Breast epithelium (tissue), 4 donors: ENCODE results near the gene CSNK2A1. TPM values are rescaled to one million over a fixed set of nuclear protein-coding genes. Genes with fewer than 3 reads are reported as not detected.
"Not testable (repeated sequence)": the region's sequence is repeated elsewhere in the genome, so short reads cannot be mapped to it uniquely, and the experiment has no call there.

Experiments used
- DNase-seq, 2 donors: peaks; one replicate each; pipeline ENCODE4 v3.0.0-alpha.2; 2019; ENCODE audit warnings: low spot score in 2 of 2
- H3K27ac ChIP-seq, 2 donors: fragments of 200-600 bp; sonication (generic) in 1 of 2; one replicate each; pipeline ENCODE4 v1.5.1; 2016 to 2019; ENCODE audit warnings: mild to moderate bottlenecking in 1 of 2
- H3K27me3 ChIP-seq, 2 donors: fragments of 200-600 bp; sonication (generic) in 1 of 2; one replicate each; pipeline versions ENCODE4 v1.5.1 to v1.6.0; 2017 to 2019; ENCODE audit warnings: control low read depth in 1 of 2, mild to moderate bottlenecking in 1 of 2
- H3K36me3 ChIP-seq: fragments of 200-600 bp; one replicate; pipeline ENCODE4 v1.5.1; 2019
- H3K4me1 ChIP-seq, 2 donors: fragments of 200-600 bp; sonication (generic); one replicate each; pipeline ENCODE4 v1.5.1; 2016 to 2019; ENCODE audit warnings: control low read depth in 1 of 2
- H3K4me3 ChIP-seq, 3 donors: fragments of 200-600 bp; sonication (generic); 1 replicate in 2 of 3; 2 replicates in 1 of 3; pipeline ENCODE4 v1.5.1; 2016 to 2019; ENCODE audit warnings: mild to moderate bottlenecking in 3 of 3, moderate library complexity in 2 of 3
- H3K9me3 ChIP-seq, 2 donors: fragments of 200-600 bp; sonication (generic) in 1 of 2; one replicate each; pipeline ENCODE4 v1.5.1; 2016 to 2019; ENCODE audit warnings: control low read depth in 1 of 2
- CTCF ChIP-seq, 3 donors: fragments of 450-650 bp; IDR thresholded peaks; one replicate each; pipeline ENCODE4 v1.5.1; 2016 to 2017; ENCODE audit warnings: antibody characterized with exemption in 3 of 3, mild to moderate bottlenecking in 3 of 3, moderate library complexity in 3 of 3
- POLR2A ChIP-seq: fragments of 450-650 bp; IDR thresholded peaks from one replicate; pipeline ENCODE4 v1.6.1; 2016; ENCODE audit warnings: antibody characterized with exemption, mild to moderate bottlenecking, moderate library complexity
- POLR2AphosphoS5 ChIP-seq, 3 donors: sonication (generic); formaldehyde crosslinking; IDR thresholded peaks; one replicate each; pipeline ENCODE4 v1.6.1; 2017; ENCODE audit warnings: antibody characterized with exemption in 3 of 3
- intact Hi-C: fragments of 100-400 bp; cut with DNase I; formaldehyde crosslinking; loops from one replicate; pipeline ENCODE4 v1.15.1; 2023; ENCODE audit warnings: low total_unique reads
- total RNA-seq, 3 donors: library from RNA; depleted of rRNA; stranded (reverse); fragments of >200 nt; gene quantifications; one replicate each; pipeline ENCODE4 v1.1.0, GENCODE V29; 2016

Gene CSNK2A1
- total RNA-seq, 3 donors from 2014 or later: 55.0 to 90.9 (median 77.7) TPM

DNA sequence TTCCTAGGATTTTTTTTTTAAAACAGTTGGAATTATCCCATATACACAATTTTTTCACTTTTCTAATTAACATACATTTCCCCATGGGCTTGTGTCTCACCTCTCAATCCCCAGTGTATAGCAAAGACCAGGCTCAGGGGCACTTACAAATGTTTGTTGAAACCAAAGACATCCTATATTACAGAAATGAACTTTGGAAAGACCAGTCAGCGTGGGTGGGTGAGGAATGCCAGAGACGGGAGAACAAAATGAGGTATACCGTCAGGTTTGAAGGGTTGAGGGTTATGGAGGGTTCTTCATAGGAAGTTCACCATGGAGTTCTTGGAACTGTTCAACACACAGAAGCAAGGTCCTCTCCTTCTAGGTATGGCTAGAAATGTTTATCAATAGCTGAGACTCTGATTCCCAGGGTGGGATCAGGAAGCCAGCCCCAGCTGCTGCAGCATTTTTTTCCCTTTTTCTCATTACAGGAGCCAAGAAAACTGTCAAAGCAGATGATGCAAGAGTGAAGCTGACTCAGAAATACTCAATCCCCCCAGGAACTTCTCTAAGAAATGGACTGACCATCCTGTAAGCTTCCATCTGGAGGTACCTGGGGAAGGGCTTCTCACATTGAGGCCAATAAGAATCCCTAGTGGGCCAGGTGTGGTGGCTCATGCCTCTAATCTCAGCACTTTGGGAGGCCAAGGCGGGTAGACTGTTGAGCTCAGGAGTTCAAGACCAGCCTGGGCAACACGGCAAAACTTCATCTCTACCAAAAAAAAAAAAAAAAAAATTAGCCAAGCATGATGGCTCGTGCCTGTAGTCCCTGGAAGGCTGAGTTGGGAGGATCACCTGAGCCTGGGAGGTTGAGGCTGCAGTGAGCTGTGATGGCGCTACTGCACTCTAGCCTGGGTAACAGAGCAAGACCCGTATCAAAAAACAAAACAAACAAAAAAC lies 65.3 kb downstream of the CSNK2A1 start:
- DNase-seq: no peak
- intact Hi-C loops: no loop called here
- Histone ChIP-seq H3K9me3 (no peaks in the 10 kb centered on the region), H3K36me3 (no peaks in the 10 kb centered on the region), H3K4me1 (no peaks in the 10 kb centered on the region), H3K4me3 (no peak overlapping the region), H3K27ac (no peak overlapping the region), H3K27me3 (no peaks in the 10 kb centered on the region)
- no peak for TF ChIP-seq POLR2A
- TF ChIP-seq POLR2AphosphoS5 (IDR thresholded peaks at IDR 0.05): no peak
- no peak for TF ChIP-seq CTCF (IDR thresholded peaks at IDR 0.05)

DNA sequence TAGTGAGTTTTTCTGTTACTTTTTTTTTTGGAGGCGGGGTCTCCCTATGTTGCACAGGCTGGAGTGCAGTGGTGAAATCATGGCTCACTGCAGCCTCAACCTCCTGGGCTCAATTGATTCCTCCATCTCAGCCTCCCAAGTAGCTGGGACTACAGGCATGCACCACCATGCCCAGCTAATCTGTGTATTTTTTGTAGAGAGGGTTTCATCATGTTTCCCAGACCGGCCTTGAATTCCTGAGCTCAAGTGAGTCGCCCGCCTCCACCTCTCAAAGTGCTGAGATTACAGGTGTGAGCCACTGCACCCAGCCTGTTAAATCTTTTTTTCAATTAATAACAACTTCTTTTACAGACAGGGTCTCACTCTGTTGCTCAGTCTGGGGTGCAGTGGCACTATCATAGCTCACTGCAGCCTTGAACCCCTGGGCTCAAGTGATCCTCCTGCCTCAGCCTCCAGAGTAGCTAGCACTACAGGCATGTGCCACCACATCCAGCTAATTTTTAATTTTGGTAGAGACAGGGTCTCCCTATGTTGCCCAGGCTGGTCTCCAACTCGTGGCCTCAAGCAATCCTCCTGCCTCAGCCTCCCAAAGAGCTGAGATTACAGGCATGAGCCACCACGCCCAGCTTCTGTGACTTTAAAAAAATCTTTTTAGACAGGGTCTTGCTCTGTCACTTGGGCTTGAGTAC lies 66.9 kb downstream of the CSNK2A1 start:
- H3K9me3 ChIP-seq, H3K4me3 ChIP-seq, intact Hi-C loops, H3K27me3 ChIP-seq, DNase-seq, H3K4me1 ChIP-seq, H3K36me3 ChIP-seq, H3K27ac ChIP-seq: not testable (repeated sequence)

DNA sequence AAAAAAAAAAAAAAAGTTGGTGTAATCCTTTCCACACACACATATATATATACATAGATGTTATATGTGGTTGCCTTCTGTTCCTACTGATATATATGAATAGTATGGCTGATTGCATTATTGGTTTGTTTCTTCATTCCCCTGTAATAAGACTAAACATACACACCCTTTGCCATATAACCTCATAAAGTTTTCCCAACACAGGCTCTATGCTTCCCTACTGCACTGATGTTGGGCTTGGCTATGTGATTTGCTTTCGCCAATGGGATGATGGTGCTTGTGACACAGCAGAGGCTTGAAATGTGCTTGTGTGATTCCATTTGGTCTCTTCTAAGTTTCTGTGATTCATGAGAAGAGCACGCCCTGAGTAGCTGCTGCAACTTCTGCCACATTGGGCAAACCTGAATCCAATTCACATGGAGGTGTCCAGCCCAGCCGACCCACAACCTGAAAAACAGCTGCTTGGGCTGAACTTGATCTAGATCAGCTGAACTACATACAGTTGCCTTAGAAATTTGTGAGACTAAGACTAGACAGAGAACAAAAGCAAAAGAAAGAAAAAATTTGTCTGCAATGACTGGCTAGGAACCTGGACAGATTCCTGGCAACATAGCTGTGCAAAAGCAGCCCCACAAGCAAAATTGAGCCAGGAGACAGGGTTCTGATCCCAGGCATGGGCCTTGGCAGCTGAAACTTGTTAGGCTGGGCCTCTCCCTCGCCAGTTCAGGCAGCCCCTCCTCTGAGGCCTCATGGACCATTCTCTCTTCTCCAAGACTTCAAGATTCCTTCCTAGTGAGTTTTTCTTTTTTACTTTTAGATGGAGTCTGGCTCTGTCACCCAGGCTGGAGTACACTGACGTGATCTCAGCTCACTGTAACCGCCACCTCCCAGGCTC lies 67.9 kb downstream of the CSNK2A1 start:
- no peak for DNase-seq
- H3K27ac ChIP-seq: no peak overlapping the region
- no peaks in the 10 kb centered on the region for H3K4me1 ChIP-seq
- intact Hi-C loops: no loop called here
- no peak overlapping the region for H3K4me3 ChIP-seq
- TF ChIP-seq POLR2A: no peak
- TF ChIP-seq CTCF (IDR thresholded peaks at IDR 0.05): no peak
- TF ChIP-seq POLR2AphosphoS5 (IDR thresholded peaks at IDR 0.05): no peak
- H3K36me3 ChIP-seq: no peaks in the 10 kb centered on the region
- no peaks in the 10 kb centered on the region for H3K27me3 ChIP-seq
- H3K9me3 ChIP-seq: no peaks in the 10 kb centered on the region

GRCh38 chr20:474581-474980 lies 69.0 kb downstream of the CSNK2A1 start:
- no peak overlapping the region for H3K4me3 ChIP-seq
- no peak for DNase-seq
- no peaks in the 10 kb centered on the region for H3K4me1 ChIP-seq
- TF ChIP-seq POLR2AphosphoS5 (IDR thresholded peaks at IDR 0.05) (no peak), POLR2A (no peak), CTCF (IDR thresholded peaks at IDR 0.05) (no peak)
- intact Hi-C loops: no loop called here
- H3K9me3 ChIP-seq: no peaks in the 10 kb centered on the region
- H3K36me3 ChIP-seq: no peaks in the 10 kb centered on the region
- no peak overlapping the region for H3K27ac ChIP-seq
- H3K27me3 ChIP-seq: no peaks in the 10 kb centered on the region

DNA sequence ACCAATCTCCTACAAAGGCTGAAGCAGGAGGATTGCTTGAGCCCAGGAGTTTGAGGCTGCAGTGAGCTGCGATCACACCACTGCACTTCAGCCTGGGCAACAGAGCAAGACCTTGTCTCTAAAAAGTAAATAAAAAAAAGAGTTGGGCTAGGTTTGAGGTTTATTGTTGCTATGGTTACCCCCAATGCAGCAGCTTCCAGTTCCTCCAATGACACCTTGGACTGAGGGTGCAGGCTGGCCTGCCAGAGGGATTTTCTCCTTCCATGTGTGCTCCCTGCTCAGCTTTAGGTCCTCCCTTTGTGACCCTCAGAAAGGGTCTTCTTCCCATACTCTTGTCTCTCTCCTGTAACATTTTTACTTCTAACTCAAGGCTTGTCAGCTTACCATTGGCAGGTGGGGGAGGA lies 70.7 kb downstream of the CSNK2A1 start:
- Histone ChIP-seq H3K27ac (no peak overlapping the region), H3K36me3 (no peaks in the 10 kb centered on the region), H3K9me3 (no peaks in the 10 kb centered on the region), H3K4me3 (no peak overlapping the region), H3K27me3 (no peaks in the 10 kb centered on the region), H3K4me1 (no peaks in the 10 kb centered on the region)
- TF ChIP-seq CTCF (IDR thresholded peaks at IDR 0.05) (no peak), POLR2A (no peak), POLR2AphosphoS5 (IDR thresholded peaks at IDR 0.05) (no peak)
- no peak for DNase-seq
- intact Hi-C loops: loop anchor here (1.0 kb wide), 1 partner anchor 45 kb away; no protein-coding TSS in a partner anchor
